Measurements from ENCODE around the gene RAB10.
A peak's percentile ranks its signal among the peaks of the same experiment; 100 is the strongest.

Gene RAB10

GRCh38 chr2:26168785-26169184, 134.9 kb downstream of the RAB10 start:
- DNase-seq (ENCODE audit: low read depth) = no peak

GRCh38 chr2:26169226-26169625, 135.3 kb downstream of the RAB10 start:
- H3K4me3 ChIP-seq (ENCODE audit: low read depth, low read length) = no peak overlapping the region
- no peak for TF ChIP-seq CTCF (IDR thresholded peaks at IDR 0.05; ENCODE audit: low read depth, low read length, missing control alignments)
- no peak for DNase-seq (ENCODE audit: low read depth)

More at GRCh38 chr2:26168785-26169184, 134.9 kb downstream of the RAB10 start:
- TF ChIP-seq CTCF (IDR thresholded peaks at IDR 0.05; ENCODE audit: low read depth, low read length, missing control alignments) = no peak
- H3K4me3 ChIP-seq (ENCODE audit: low read depth, low read length) = no peak overlapping the region

GRCh38 chr2:26169681-26170414, 136.0 kb downstream of the RAB10 start:
- no peak overlapping the region for H3K4me3 ChIP-seq (ENCODE audit: low read depth, low read length)
- no peak for TF ChIP-seq CTCF (IDR thresholded peaks at IDR 0.05; ENCODE audit: low read depth, low read length, missing control alignments)
- DNase-seq (ENCODE audit: low read depth) = no peak

- no peak for TF ChIP-seq CTCF (IDR thresholded peaks at IDR 0.05; ENCODE audit: low read depth, low read length, missing control alignments)
- no peak for DNase-seq (ENCODE audit: low read depth)
- H3K4me3 ChIP-seq (ENCODE audit: low read depth, low read length) = no peak overlapping the region
Measured at GRCh38 chr2:26170795-26171194, 136.9 kb downstream of the RAB10 start.

- no peak for TF ChIP-seq CTCF (IDR thresholded peaks at IDR 0.05; ENCODE audit: low read depth, low read length, missing control alignments)
- H3K4me3 ChIP-seq (ENCODE audit: low read depth, low read length) = no peak overlapping the region
- no peak for DNase-seq (ENCODE audit: low read depth)
Measured at GRCh38 chr2:26172189-26172870, 138.4 kb downstream of the RAB10 start.

- no peak for TF ChIP-seq CTCF (IDR thresholded peaks at IDR 0.05; ENCODE audit: low read depth, low read length, missing control alignments)
- H3K4me3 ChIP-seq (ENCODE audit: low read depth, low read length) = peak within 1 kb of the TSS; percentile 37; the same call in 1 of the 2 replicates
- no peak for DNase-seq (ENCODE audit: low read depth)
Measured at GRCh38 chr2:26172871-26173775, 139.2 kb downstream of the RAB10 start, which contains the start of gene GAREM2. GAREM2 (plus strand) TSS chr2:26173088; CDS start chr2:26173221, 133 bp downstream.

Measured in GM12864 (cell line).